Measurements from ENCODE around the gene PCNX1.

DNA sequence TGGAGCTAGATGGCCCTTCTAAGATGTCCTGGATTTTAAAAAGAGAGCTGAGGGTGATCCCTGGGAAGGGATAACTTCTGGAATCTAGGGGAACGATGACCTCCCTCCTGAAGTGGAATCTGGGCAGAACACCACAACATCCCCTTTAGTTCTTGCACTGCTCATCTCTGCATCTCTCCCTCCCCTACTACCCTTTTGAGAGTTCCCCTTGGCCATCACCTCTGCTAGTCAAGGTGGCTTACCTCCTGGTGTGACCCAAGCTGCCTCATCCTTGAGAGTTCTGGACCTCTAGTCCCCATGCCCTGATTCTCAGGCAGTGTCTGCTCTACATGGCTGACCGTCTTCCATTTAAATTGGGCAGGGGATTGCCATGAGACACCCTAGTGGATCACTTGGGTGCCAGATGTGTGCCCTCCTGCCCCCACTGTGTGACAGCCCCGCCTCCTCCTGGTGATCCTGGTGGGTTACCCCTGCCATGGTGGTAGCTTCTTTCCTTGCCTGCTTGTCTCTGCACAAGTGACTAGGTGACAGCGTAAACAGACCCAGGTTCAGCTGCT, 216.4 kb downstream of the PCNX1 start:
- TF ChIP-seq CEBPB (IDR thresholded peaks at IDR 0.05; ENCODE audit: low read depth, low read length) (no peak), MAZ (IDR thresholded peaks at IDR 0.05; ENCODE audit: borderline replicate concordance, low read depth, low read length) (no peak), POLR2A (IDR thresholded peaks at IDR 0.05; ENCODE audit: low read depth, low read length) (no peak)
- TF ChIP-seq, protein P1, sequence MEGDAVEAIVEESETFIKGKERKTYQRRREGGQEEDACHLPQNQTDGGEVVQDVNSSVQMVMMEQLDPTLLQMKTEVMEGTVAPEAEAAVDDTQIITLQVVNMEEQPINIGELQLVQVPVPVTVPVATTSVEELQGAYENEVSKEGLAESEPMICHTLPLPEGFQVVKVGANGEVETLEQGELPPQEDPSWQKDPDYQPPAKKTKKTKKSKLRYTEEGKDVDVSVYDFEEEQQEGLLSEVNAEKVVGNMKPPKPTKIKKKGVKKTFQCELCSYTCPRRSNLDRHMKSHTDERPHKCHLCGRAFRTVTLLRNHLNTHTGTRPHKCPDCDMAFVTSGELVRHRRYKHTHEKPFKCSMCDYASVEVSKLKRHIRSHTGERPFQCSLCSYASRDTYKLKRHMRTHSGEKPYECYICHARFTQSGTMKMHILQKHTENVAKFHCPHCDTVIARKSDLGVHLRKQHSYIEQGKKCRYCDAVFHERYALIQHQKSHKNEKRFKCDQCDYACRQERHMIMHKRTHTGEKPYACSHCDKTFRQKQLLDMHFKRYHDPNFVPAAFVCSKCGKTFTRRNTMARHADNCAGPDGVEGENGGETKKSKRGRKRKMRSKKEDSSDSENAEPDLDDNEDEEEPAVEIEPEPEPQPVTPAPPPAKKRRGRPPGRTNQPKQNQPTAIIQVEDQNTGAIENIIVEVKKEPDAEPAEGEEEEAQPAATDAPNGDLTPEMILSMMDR (conservative IDR thresholded peaks at IDR 0.05; ENCODE audit: low read depth, low read length) = no peak
- TF ChIP-seq, protein P2, sequence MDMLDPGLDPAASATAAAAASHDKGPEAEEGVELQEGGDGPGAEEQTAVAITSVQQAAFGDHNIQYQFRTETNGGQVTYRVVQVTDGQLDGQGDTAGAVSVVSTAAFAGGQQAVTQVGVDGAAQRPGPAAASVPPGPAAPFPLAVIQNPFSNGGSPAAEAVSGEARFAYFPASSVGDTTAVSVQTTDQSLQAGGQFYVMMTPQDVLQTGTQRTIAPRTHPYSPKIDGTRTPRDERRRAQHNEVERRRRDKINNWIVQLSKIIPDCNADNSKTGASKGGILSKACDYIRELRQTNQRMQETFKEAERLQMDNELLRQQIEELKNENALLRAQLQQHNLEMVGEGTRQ (IDR thresholded peaks at IDR 0.05; ENCODE audit: low read depth, low read length) = no peak
